ENCODE data around the gene PHF2.

DNA sequence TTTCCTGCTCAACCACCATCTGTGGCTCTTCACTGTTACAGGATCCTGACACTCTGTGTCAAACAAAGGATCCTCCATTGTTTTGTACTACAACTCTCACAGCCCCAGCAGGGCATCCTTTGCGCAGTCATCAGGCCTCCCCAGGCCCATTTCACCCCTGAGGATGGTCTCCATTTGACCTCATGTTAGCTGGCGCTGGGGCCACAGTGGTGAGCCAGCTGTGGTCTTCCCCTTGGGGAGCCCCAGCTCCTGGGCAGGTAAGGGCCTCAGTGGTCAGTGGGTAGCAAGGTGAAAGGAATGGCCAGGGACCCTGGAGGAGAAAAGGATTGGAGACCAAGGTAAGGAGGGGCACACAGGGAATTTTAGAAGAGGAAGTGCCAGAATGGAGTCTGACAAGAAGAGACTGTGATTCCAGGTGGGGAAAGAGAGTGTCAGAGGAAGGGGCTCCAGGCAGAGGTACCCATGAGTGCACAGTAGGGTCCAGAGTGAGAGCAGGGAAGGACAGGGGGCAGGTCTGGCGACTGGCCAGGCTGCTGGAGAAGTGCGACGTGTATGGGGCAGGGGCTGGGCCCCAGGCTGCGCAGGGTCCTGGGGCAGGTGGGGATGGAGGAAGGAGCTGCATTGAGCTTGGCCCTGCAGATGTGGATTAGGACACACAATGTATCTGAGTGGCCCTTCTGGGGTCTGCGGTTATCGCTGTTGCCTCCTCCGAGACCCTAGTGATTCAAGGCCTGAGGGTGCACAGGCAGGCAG, 109.9 kb downstream of the PHF2 start:
- TF ChIP-seq, protein P1, sequence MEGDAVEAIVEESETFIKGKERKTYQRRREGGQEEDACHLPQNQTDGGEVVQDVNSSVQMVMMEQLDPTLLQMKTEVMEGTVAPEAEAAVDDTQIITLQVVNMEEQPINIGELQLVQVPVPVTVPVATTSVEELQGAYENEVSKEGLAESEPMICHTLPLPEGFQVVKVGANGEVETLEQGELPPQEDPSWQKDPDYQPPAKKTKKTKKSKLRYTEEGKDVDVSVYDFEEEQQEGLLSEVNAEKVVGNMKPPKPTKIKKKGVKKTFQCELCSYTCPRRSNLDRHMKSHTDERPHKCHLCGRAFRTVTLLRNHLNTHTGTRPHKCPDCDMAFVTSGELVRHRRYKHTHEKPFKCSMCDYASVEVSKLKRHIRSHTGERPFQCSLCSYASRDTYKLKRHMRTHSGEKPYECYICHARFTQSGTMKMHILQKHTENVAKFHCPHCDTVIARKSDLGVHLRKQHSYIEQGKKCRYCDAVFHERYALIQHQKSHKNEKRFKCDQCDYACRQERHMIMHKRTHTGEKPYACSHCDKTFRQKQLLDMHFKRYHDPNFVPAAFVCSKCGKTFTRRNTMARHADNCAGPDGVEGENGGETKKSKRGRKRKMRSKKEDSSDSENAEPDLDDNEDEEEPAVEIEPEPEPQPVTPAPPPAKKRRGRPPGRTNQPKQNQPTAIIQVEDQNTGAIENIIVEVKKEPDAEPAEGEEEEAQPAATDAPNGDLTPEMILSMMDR (IDR thresholded peaks at IDR 0.05): no peak
- TF ChIP-seq POLR2A (IDR thresholded peaks at IDR 0.05) (no peak), POLR2AphosphoS5 (IDR thresholded peaks at IDR 0.05; ENCODE audit: insufficient read depth in 1 of 2, low read depth in 1 of 2) (no peak)

All from vagina (tissue), 2 donors.